Prostate gland (tissue), 2 donors: Measurements from ENCODE around the gene DSC2. TPM values are rescaled to one million over a fixed set of nuclear protein-coding genes. Genes with fewer than 3 reads are reported as not detected.

ENCODE experiments used
- DNase-seq: peaks from one replicate; pipeline ENCODE4 v3.0.0-alpha.2; 2019; ENCODE audit warnings: low spot score
- H3K27ac ChIP-seq, 2 donors: fragments of 200-600 bp; sonication (generic); 2 replicates each; pipeline ENCODE4 v1.5.1; 2017 to 2019
- H3K27me3 ChIP-seq: fragments of 200-600 bp; sonication (generic); replicated peaks from 2 replicates; pipeline ENCODE4 v1.5.1; 2019; ENCODE audit not compliant: insufficient read depth
- H3K36me3 ChIP-seq, 2 donors: fragments of 200-600 bp; sonication (generic); 1 replicate in 1 of 2; 2 replicates in 1 of 2; pipeline versions ENCODE4 v1.5.1 to v1.8.1; 2017 to 2019
- H3K4me1 ChIP-seq: fragments of 200-600 bp; sonication (generic); replicated peaks from 2 replicates; pipeline ENCODE4 v1.5.1; 2019
- H3K4me3 ChIP-seq, 2 donors: fragments of 200-600 bp; sonication (generic); 2 replicates each; pipeline ENCODE4 v1.5.1; 2017 to 2019
- H3K9me3 ChIP-seq: fragments of 200-600 bp; sonication (generic); 2 replicates; pipeline ENCODE4 v1.5.1; 2017
- CTCF ChIP-seq, 4 experiments: fragments of 200-600 bp in 2 of 4; fragments of 450-650 bp in 2 of 4; sonication (generic) in 2 of 4; IDR thresholded peaks; 1 replicate in 3 of 4; 2 replicates in 1 of 4; pipeline ENCODE4 v1.5.1; 2016 to 2019; ENCODE audit warnings: antibody characterized with exemption in 4 of 4, mild to moderate bottlenecking in 2 of 4, moderate library complexity in 2 of 4
- POLR2A ChIP-seq: fragments of 450-650 bp; IDR thresholded peaks from one replicate; pipeline ENCODE4 v1.6.1; 2016; ENCODE audit warnings: antibody characterized with exemption, mild to moderate bottlenecking
- POLR2AphosphoS5 ChIP-seq: sonication (generic); formaldehyde crosslinking; IDR thresholded peaks from one replicate; pipeline ENCODE4 v1.6.1; 2017; ENCODE audit warnings: antibody characterized with exemption
- WGBS: methylation state at CpG from one replicate; pipeline ENCODE4 v1.1.5; 2018; 5-methylcytosine and 5-hydroxymethylcytosine counted together
- intact Hi-C: fragments of 100-400 bp; cut with DNase I; formaldehyde crosslinking; loops from one replicate; pipeline ENCODE4 v1.14.2; 2022
- total RNA-seq, 2 donors: library from RNA; depleted of rRNA; stranded (reverse); fragments of >200 nt; gene quantifications; one replicate each; pipeline ENCODE4 v1.1.0, GENCODE V29; 2016

The DSC2 gene
- total RNA-seq, 2 donors from 2014 or later = 8.4 to 29.1 TPM

- H3K27me3 ChIP-seq = no peaks in the 10 kb centered on the region
- intact Hi-C loops = no loop called here
- no peaks in the 10 kb centered on the region for H3K9me3 ChIP-seq
- no peaks in the 10 kb centered on the region for H3K4me1 ChIP-seq
- 100% methylated on average over 1 of the region's 1 CpG for WGBS
- TF ChIP-seq POLR2A = no peak
- no peak for TF ChIP-seq POLR2AphosphoS5
- H3K27ac ChIP-seq = no peak overlapping the region
- H3K4me3 ChIP-seq = no peak overlapping the region
- H3K36me3 ChIP-seq = no peaks in the 10 kb centered on the region
- DNase-seq = no peak
Measured at GRCh38 chr18:31066266-31066665, 36.0 kb downstream of the DSC2 start.

GRCh38 chr18:31065036-31065773 lies 37.0 kb downstream of the DSC2 start:
- H3K36me3 ChIP-seq = no peaks in the 10 kb centered on the region
- WGBS = 65% methylated on average over 6 of the region's 6 CpGs
- no peaks in the 10 kb centered on the region for H3K4me1 ChIP-seq
- no peaks in the 10 kb centered on the region for H3K27me3 ChIP-seq
- intact Hi-C loops = no loop called here
- TF ChIP-seq POLR2AphosphoS5 = no peak
- no peak for TF ChIP-seq POLR2A
- TF ChIP-seq CTCF (IDR thresholded peaks at IDR 0.05) = no peak
- no peak overlapping the region for H3K4me3 ChIP-seq
- H3K9me3 ChIP-seq = no peaks in the 10 kb centered on the region
- H3K27ac ChIP-seq = no peak overlapping the region
- DNase-seq = no peak

- Histone ChIP-seq H3K27ac (no peak overlapping the region), H3K36me3 (no peaks in the 10 kb centered on the region), H3K4me3 (no peak overlapping the region), H3K4me1 (no peaks in the 10 kb centered on the region), H3K27me3 (no peaks in the 10 kb centered on the region), H3K9me3 (no peaks in the 10 kb centered on the region)
- TF ChIP-seq CTCF (IDR thresholded peaks at IDR 0.05) = no peak
- TF ChIP-seq POLR2AphosphoS5 = no peak
- TF ChIP-seq POLR2A = no peak
- 23% methylated on average over 1 of the region's 1 CpG for WGBS
- intact Hi-C loops = no loop called here
- no peak for DNase-seq
Measured at GRCh38 chr18:31064130-31064529, 38.1 kb downstream of the DSC2 start.

- no peaks in the 10 kb centered on the region for H3K36me3 ChIP-seq
- no peaks in the 10 kb centered on the region for H3K27me3 ChIP-seq
- TF ChIP-seq POLR2AphosphoS5 (no peak), POLR2A (no peak), CTCF (IDR thresholded peaks at IDR 0.05) (no peak)
- no peaks in the 10 kb centered on the region for H3K9me3 ChIP-seq
- H3K4me1 ChIP-seq = no peaks in the 10 kb centered on the region
- H3K4me3 ChIP-seq = no peak overlapping the region
- DNase-seq = no peak
- H3K27ac ChIP-seq = no peak overlapping the region
- WGBS = 56% methylated on average over 4 of the region's 4 CpGs
- intact Hi-C loops = no loop called here
Measured at GRCh38 chr18:31061945-31062344, 40.3 kb downstream of the DSC2 start.

- DNase-seq = no peak
- WGBS = 93% methylated on average over 3 of the region's 3 CpGs
- intact Hi-C loops = no loop called here
- Histone ChIP-seq H3K4me3 (no peak overlapping the region), H3K4me1 (no peaks in the 10 kb centered on the region), H3K27me3 (no peaks in the 10 kb centered on the region), H3K9me3 (no peaks in the 10 kb centered on the region), H3K36me3 (no peaks in the 10 kb centered on the region), H3K27ac (no peak overlapping the region)
- no peak for TF ChIP-seq POLR2A
Measured at GRCh38 chr18:31058897-31059296, 43.3 kb downstream of the DSC2 start.

- no peaks in the 10 kb centered on the region for H3K27me3 ChIP-seq
- no peaks in the 10 kb centered on the region for H3K9me3 ChIP-seq
- H3K36me3 ChIP-seq = no peaks in the 10 kb centered on the region
- H3K27ac ChIP-seq = no peak overlapping the region
- no peak for DNase-seq
- WGBS = 89% methylated on average over 4 of the region's 4 CpGs
- no peak for TF ChIP-seq POLR2A
- TF ChIP-seq CTCF (IDR thresholded peaks at IDR 0.05) = no peak
- no peak for TF ChIP-seq POLR2AphosphoS5
- no peaks in the 10 kb centered on the region for H3K4me1 ChIP-seq
- intact Hi-C loops = no loop called here
- H3K4me3 ChIP-seq = no peak overlapping the region
Measured at GRCh38 chr18:31057917-31058316, 44.3 kb downstream of the DSC2 start.
